Erythroblast (primary cell): ENCODE data around the gene RENBP.

Source experiments
- GATA1 ChIP-seq: IDR thresholded peaks from 2 replicates; pipeline ENCODE4 v1.6.1; 2011; ENCODE audit warnings: low read depth, mild to moderate bottlenecking, control low read depth, low read length, moderate library complexity
- POLR2A ChIP-seq: IDR thresholded peaks from 2 replicates; pipeline ENCODE4 v1.6.1; 2011; ENCODE audit warnings: mild to moderate bottlenecking, low read length

GRCh38 chrX:153988493-153988892, 44.0 kb upstream of the RENBP start:
- no peak for TF ChIP-seq POLR2A
- TF ChIP-seq GATA1: no peak
